Neural cell (in vitro differentiated cells): ENCODE data around the gene KRT16. TPM values are rescaled to one million over a fixed set of nuclear protein-coding genes. Genes with fewer than 3 reads are reported as not detected.

Source experiments
- H2AFZ ChIP-seq: fragments of 200-600, 300-800 bp; sonication (generic), shearing (Covaris generic); 2 replicates; pipeline ENCODE4 v1.6.0; 2014; ENCODE audit warnings: low read depth, mild to moderate bottlenecking, antibody characterized with exemption, low read length, moderate library complexity
- H3F3A ChIP-seq: fragments of 200-600 bp; shearing (Covaris generic); 2 replicates; pipeline ENCODE4 v1.6.1; 2016; ENCODE audit warnings: mild to moderate bottlenecking, moderate library complexity, mixed read lengths, antibody characterized with exemption, low read length; ENCODE audit not compliant: insufficient read depth, poor library complexity, severe bottlenecking
- H3K27ac ChIP-seq: fragments of 200-600, 300-800 bp; sonication (generic), shearing (Covaris generic); 2 replicates; pipeline ENCODE4 v1.5.1; 2014; ENCODE audit warnings: mild to moderate bottlenecking, low read length, moderate library complexity
- H3K27me3 ChIP-seq: fragments of 300-800, 200-600 bp; sonication (generic), shearing (Covaris generic); 2 replicates; pipeline ENCODE4 v1.6.0; 2014; ENCODE audit warnings: mild to moderate bottlenecking, low read depth, low read length, moderate library complexity; ENCODE audit not compliant: insufficient read depth
- H3K36me3 ChIP-seq: fragments of 300-800, 200-600 bp; sonication (generic), shearing (Covaris generic); 2 replicates; pipeline ENCODE4 v1.5.1; 2014; ENCODE audit warnings: mild to moderate bottlenecking, antibody characterized with exemption, low read length, moderate library complexity; ENCODE audit not compliant: insufficient read depth
- H3K4me2 ChIP-seq: fragments of 300-800, 200-600 bp; sonication (generic), shearing (Covaris generic); 2 replicates; pipeline ENCODE4 v1.6.0; 2014; ENCODE audit warnings: mild to moderate bottlenecking, low read length
- H3K4me3 ChIP-seq: fragments of 300-800, 200-600 bp; sonication (generic), shearing (Covaris generic); 2 replicates; pipeline ENCODE4 v1.5.1; 2014; ENCODE audit warnings: mild to moderate bottlenecking, low read length, moderate library complexity
- H3K79me2 ChIP-seq: fragments of 200-600 bp; shearing (Covaris generic); replicated peaks from 2 replicates; pipeline ENCODE4 v1.6.0; 2014; ENCODE audit warnings: mild to moderate bottlenecking, low read length, moderate library complexity; ENCODE audit not compliant: insufficient read depth
- H3K9ac ChIP-seq: fragments of 300-800, 200-600 bp; sonication (generic), shearing (Covaris generic); 2 replicates; pipeline ENCODE4 v1.6.1; 2016; ENCODE audit warnings: mild to moderate bottlenecking, low read length, mixed read lengths
- H3K9me2 ChIP-seq: fragments of 200-600 bp; shearing (Covaris generic); 2 replicates; pipeline ENCODE4 v1.6.1; 2016; ENCODE audit warnings: mild to moderate bottlenecking, low read length, mixed read lengths; ENCODE audit not compliant: insufficient read depth
- H3K9me3 ChIP-seq: fragments of 200-600, 300-800 bp; sonication (generic), shearing (Covaris generic); 2 replicates; pipeline ENCODE4 v1.6.1; 2016; ENCODE audit warnings: mild to moderate bottlenecking, mixed run types, low read length, moderate library complexity, mixed read lengths
- H4K20me1 ChIP-seq: fragments of 200-600 bp; shearing (Covaris generic); 2 replicates; pipeline ENCODE4 v1.6.1; 2016; ENCODE audit warnings: mild to moderate bottlenecking, mixed run types; ENCODE audit not compliant: insufficient read depth
- EP300 ChIP-seq: fragments of 450-650 bp; conservative IDR thresholded peaks from 2 replicates; pipeline ENCODE4 v1.6.1; 2014; ENCODE audit warnings: antibody characterized with exemption, mild to moderate bottlenecking, moderate library complexity; ENCODE audit not compliant: poor library complexity, severe bottlenecking
- EZH2 ChIP-seq: fragments of 200-600, 300-800 bp; shearing (Covaris generic), sonication (generic); IDR thresholded peaks from 2 replicates; pipeline ENCODE4 v1.6.1; 2014; ENCODE audit warnings: antibody characterized with exemption, low read length, borderline replicate concordance, mild to moderate bottlenecking; ENCODE audit not compliant: insufficient read depth, poor library complexity, severe bottlenecking
- MXI1 ChIP-seq: fragments of 450-650 bp; conservative IDR thresholded peaks from 2 replicates; pipeline ENCODE4 v1.6.1; 2014; ENCODE audit warnings: antibody characterized with exemption, mild to moderate bottlenecking; ENCODE audit not compliant: poor library complexity, severe bottlenecking
- POLR2AphosphoS5 ChIP-seq: IDR thresholded peaks from 2 replicates; pipeline ENCODE4 v1.6.1; 2012
- RAD21 ChIP-seq: fragments of 450-650 bp; conservative IDR thresholded peaks from 2 replicates; pipeline ENCODE4 v1.6.1; 2014; ENCODE audit warnings: antibody characterized with exemption, mild to moderate bottlenecking, moderate library complexity
- SMC3 ChIP-seq: fragments of 450-650 bp; conservative IDR thresholded peaks from 2 replicates; pipeline ENCODE4 v1.6.1; 2014; ENCODE audit warnings: antibody characterized with exemption, mild to moderate bottlenecking, moderate library complexity; ENCODE audit not compliant: poor library complexity
- TAF1 ChIP-seq: IDR thresholded peaks from 2 replicates; pipeline ENCODE4 v1.6.1; 2012; ENCODE audit warnings: low read depth
- polyA plus RNA-seq: library from polyadenylated mRNA; depleted of rRNA; stranded (reverse); fragments of >200 nt; gene quantifications from 2 replicates; pipeline ENCODE4 v1.2.3, GENCODE V29; 2014
- TF ChIP-seq, protein P1 (sequence below): IDR thresholded peaks from 2 replicates; pipeline ENCODE4 v1.6.1; 2012; ENCODE audit warnings: borderline replicate concordance
- TF ChIP-seq, protein P2 (sequence below): fragments of 450-650 bp; IDR thresholded peaks from 2 replicates; pipeline ENCODE4 v1.5.1; 2014; ENCODE audit warnings: antibody characterized with exemption, mild to moderate bottlenecking, moderate library complexity; ENCODE audit not compliant: poor library complexity, severe bottlenecking

KRT16 gene
- polyA plus RNA-seq, 1 donor from 2014 or later: not detected

DNA sequence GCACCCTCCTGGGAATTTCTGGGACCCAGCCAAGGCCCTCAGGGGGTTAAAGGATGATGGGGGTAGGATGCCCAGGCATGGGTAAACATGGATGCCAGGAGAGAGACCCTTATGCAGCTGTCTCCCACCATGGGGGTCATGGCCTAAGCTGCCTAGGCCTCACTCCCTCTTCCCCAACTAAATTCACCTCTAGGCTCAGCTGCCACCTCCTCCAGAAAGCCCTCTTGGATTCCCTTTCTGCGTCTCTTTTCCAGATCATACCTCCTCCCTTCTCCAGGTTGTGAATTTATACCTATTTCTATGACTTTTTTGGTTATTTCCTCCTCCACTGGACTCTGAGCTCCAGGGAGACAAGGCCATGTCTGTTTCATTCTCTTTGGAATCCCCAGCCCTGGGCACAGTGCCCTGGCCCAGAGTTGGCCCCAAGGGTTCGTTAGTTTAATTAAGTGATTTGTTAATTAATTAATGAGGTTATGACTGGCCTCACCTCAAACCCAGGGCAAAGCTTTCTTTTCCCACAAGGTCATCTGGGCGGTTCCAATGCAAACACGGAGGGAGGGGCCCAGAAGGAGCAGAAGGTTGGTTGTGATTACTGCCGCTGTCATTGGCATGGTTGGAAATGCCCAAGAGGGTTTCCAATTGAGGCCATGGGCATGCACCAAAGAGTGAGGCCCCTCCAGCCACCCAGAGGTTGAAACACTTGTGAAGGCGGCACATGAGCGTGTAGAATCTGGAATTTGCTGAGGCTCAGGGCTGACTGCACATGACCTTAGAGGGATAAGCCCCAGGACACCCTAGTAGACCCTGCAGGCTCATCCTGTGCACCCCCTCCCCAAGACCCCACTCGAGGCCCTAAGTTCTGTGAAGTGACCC is 18.7 kb upstream of the KRT16 start:
- H3K4me2 ChIP-seq: no peak overlapping the region
- H3K4me3 ChIP-seq: no peak overlapping the region
- no peaks in the 10 kb centered on the region for H4K20me1 ChIP-seq
- H3K79me2 ChIP-seq: no peaks in the 10 kb centered on the region
- H3K27me3 ChIP-seq: no peaks in the 10 kb centered on the region
- H3K9me3 ChIP-seq: no peaks in the 10 kb centered on the region
- H3K9me2 ChIP-seq: no peaks in the 10 kb centered on the region
- TF ChIP-seq, protein P1, sequence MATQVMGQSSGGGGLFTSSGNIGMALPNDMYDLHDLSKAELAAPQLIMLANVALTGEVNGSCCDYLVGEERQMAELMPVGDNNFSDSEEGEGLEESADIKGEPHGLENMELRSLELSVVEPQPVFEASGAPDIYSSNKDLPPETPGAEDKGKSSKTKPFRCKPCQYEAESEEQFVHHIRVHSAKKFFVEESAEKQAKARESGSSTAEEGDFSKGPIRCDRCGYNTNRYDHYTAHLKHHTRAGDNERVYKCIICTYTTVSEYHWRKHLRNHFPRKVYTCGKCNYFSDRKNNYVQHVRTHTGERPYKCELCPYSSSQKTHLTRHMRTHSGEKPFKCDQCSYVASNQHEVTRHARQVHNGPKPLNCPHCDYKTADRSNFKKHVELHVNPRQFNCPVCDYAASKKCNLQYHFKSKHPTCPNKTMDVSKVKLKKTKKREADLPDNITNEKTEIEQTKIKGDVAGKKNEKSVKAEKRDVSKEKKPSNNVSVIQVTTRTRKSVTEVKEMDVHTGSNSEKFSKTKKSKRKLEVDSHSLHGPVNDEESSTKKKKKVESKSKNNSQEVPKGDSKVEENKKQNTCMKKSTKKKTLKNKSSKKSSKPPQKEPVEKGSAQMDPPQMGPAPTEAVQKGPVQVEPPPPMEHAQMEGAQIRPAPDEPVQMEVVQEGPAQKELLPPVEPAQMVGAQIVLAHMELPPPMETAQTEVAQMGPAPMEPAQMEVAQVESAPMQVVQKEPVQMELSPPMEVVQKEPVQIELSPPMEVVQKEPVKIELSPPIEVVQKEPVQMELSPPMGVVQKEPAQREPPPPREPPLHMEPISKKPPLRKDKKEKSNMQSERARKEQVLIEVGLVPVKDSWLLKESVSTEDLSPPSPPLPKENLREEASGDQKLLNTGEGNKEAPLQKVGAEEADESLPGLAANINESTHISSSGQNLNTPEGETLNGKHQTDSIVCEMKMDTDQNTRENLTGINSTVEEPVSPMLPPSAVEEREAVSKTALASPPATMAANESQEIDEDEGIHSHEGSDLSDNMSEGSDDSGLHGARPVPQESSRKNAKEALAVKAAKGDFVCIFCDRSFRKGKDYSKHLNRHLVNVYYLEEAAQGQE: no peak
- TF ChIP-seq EZH2 (no peak), POLR2AphosphoS5 (no peak), EP300 (no peak), RAD21 (no peak), TAF1 (no peak), MXI1 (no peak), SMC3 (no peak)
- TF ChIP-seq, protein P2, sequence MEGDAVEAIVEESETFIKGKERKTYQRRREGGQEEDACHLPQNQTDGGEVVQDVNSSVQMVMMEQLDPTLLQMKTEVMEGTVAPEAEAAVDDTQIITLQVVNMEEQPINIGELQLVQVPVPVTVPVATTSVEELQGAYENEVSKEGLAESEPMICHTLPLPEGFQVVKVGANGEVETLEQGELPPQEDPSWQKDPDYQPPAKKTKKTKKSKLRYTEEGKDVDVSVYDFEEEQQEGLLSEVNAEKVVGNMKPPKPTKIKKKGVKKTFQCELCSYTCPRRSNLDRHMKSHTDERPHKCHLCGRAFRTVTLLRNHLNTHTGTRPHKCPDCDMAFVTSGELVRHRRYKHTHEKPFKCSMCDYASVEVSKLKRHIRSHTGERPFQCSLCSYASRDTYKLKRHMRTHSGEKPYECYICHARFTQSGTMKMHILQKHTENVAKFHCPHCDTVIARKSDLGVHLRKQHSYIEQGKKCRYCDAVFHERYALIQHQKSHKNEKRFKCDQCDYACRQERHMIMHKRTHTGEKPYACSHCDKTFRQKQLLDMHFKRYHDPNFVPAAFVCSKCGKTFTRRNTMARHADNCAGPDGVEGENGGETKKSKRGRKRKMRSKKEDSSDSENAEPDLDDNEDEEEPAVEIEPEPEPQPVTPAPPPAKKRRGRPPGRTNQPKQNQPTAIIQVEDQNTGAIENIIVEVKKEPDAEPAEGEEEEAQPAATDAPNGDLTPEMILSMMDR: no peak
- no peak overlapping the region for H2AFZ ChIP-seq
- no peaks in the 10 kb centered on the region for H3F3A ChIP-seq
- no peak overlapping the region for H3K27ac ChIP-seq
- no peak overlapping the region for H3K9ac ChIP-seq
- H3K36me3 ChIP-seq: no peaks in the 10 kb centered on the region

DNA sequence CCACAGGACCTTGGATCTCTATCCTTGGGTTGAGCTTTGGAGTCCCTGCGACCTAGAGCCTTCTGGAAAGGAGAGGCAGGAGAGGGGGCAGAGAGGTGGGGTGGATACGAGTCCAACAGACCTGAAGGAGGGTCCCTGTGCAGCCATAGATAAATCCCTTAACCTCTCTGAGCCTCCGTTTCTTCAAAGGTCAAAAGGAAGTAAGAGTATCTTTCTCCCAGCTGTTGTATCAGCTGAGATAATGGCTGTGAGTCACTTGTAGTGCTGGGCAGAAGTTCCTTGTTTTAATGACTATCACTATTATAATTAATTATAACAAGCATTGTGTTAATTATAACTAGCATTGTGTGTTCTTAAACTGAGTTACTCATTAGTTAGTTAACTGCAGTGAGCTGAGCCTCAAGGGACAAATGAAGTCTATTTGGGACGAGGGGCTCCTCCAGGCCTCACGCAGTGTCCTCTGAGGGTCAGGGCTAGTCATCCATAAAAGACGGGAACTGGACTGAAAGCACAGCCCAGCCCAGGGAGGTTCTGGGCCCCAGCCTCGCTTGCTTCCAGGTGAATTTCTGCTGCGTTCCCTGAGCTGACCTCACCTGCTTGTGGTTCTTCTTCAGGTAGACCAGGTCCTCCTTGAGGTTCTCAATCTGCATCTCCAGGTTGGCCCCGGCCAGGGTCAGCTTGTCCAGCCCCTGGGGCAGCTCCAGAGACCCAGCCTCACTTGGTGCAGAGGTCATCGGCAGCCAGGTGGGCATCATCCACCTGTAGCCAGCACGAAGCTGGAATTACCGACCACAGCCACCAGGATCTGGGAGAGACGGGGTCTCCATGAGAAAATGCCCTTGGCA is 17.5 kb upstream of the KRT16 start:
- no peak overlapping the region for H2AFZ ChIP-seq
- H3K27me3 ChIP-seq: no peaks in the 10 kb centered on the region
- H3K4me3 ChIP-seq: no peak overlapping the region
- no peaks in the 10 kb centered on the region for H3K9me2 ChIP-seq
- TF ChIP-seq, protein P1: no peak
- TF ChIP-seq EP300 (no peak), EZH2 (no peak), POLR2AphosphoS5 (no peak), SMC3 (no peak), MXI1 (no peak)
- no peak overlapping the region for H3K4me2 ChIP-seq
- no peaks in the 10 kb centered on the region for H3K79me2 ChIP-seq
- no peaks in the 10 kb centered on the region for H4K20me1 ChIP-seq
- H3F3A ChIP-seq: no peaks in the 10 kb centered on the region
- no peaks in the 10 kb centered on the region for H3K36me3 ChIP-seq
- H3K27ac ChIP-seq: no peak overlapping the region
- H3K9me3 ChIP-seq: no peaks in the 10 kb centered on the region
- H3K9ac ChIP-seq: no peak overlapping the region
